ENCODE results near the gene GDA.

GRCh38 chr9:72151104-72151503 is 1.9 kb downstream of the GDA start:
- TF ChIP-seq CTCF (IDR thresholded peaks at IDR 0.05; ENCODE audit: insufficient read depth, low read depth, low read length) (no peak), EZH2 (IDR thresholded peaks at IDR 0.05; ENCODE audit: insufficient read depth, low read length) (no peak)
